DOHH2 (cell line): ENCODE results near the gene SMYD1.

Source experiments
- H3F3A ChIP-seq: fragments of 200-600 bp; sonication (generic), shearing (Covaris generic); 2 replicates; pipeline ENCODE4 v1.6.0; 2016; ENCODE audit warnings: antibody characterized with exemption, mild to moderate bottlenecking; ENCODE audit not compliant: control insufficient read depth, insufficient read depth
- H3K27ac ChIP-seq: fragments of 200-600 bp; sonication (generic); 2 replicates; pipeline ENCODE4 v1.5.1; 2014; ENCODE audit warnings: low read depth, mild to moderate bottlenecking, low read length, moderate library complexity
- H3K27me3 ChIP-seq: fragments of 200-600 bp; sonication (generic); 2 replicates; pipeline ENCODE4 v1.6.1; 2014; ENCODE audit warnings: mild to moderate bottlenecking, low read length, mixed read lengths; ENCODE audit not compliant: control insufficient read depth
- H3K36me3 ChIP-seq: fragments of 200-600 bp; sonication (generic); 2 replicates; pipeline ENCODE4 v1.6.1; 2014; ENCODE audit warnings: mild to moderate bottlenecking, low read length, moderate library complexity, mixed read lengths; ENCODE audit not compliant: control insufficient read depth
- H3K4me1 ChIP-seq: fragments of 200-600 bp; sonication (generic); 2 replicates; pipeline ENCODE4 v1.6.1; 2014; ENCODE audit warnings: mild to moderate bottlenecking, low read length, mixed read lengths; ENCODE audit not compliant: control insufficient read depth
- H3K4me2 ChIP-seq: fragments of 200-600 bp; sonication (generic); 2 replicates; pipeline ENCODE4 v1.6.0; 2014; ENCODE audit warnings: mild to moderate bottlenecking, low read length, moderate library complexity
- H3K4me3 ChIP-seq: fragments of 200-600 bp; sonication (generic); 2 replicates; pipeline ENCODE4 v1.5.1; 2014; ENCODE audit warnings: mild to moderate bottlenecking, low read length, mixed read lengths
- H3K79me2 ChIP-seq: fragments of 200-600 bp; sonication (generic); 2 replicates; pipeline ENCODE4 v1.6.1; 2014; ENCODE audit warnings: mild to moderate bottlenecking, low read length, mixed read lengths; ENCODE audit not compliant: control insufficient read depth
- H3K9me2 ChIP-seq: fragments of 200-600 bp; sonication (generic); replicated peaks from 2 replicates; pipeline ENCODE4 v1.6.1; 2014; ENCODE audit warnings: mild to moderate bottlenecking, low read length, mixed read lengths; ENCODE audit not compliant: control insufficient read depth
- H3K9me3 ChIP-seq: fragments of 200-600 bp; sonication (generic); 2 replicates; pipeline ENCODE4 v1.6.1; 2014; ENCODE audit warnings: antibody characterized with exemption, low read length, mixed read lengths; ENCODE audit not compliant: control insufficient read depth, insufficient read depth
- H4K20me1 ChIP-seq: fragments of 200-600 bp; sonication (generic); 2 replicates; pipeline ENCODE4 v1.6.0; 2014; ENCODE audit warnings: low read depth, mild to moderate bottlenecking, antibody characterized with exemption, low read length, moderate library complexity; ENCODE audit not compliant: control insufficient read depth, insufficient read depth
- EZH2phosphoT487 ChIP-seq: fragments of 200-600 bp; sonication (generic); IDR thresholded peaks from 2 replicates; pipeline ENCODE4 v1.6.1; 2017; ENCODE audit warnings: borderline replicate concordance, mild to moderate bottlenecking, antibody characterized with exemption, low read length, moderate library complexity, mixed read lengths
- TF ChIP-seq, protein P1 (sequence below): fragments of 200-600 bp; sonication (generic); IDR thresholded peaks from one replicate; pipeline ENCODE4 v1.5.1; 2014; ENCODE audit warnings: antibody characterized with exemption, mild to moderate bottlenecking, low read depth, low read length; ENCODE audit not compliant: poor library complexity, severe bottlenecking

The SMYD1 gene

DNA sequence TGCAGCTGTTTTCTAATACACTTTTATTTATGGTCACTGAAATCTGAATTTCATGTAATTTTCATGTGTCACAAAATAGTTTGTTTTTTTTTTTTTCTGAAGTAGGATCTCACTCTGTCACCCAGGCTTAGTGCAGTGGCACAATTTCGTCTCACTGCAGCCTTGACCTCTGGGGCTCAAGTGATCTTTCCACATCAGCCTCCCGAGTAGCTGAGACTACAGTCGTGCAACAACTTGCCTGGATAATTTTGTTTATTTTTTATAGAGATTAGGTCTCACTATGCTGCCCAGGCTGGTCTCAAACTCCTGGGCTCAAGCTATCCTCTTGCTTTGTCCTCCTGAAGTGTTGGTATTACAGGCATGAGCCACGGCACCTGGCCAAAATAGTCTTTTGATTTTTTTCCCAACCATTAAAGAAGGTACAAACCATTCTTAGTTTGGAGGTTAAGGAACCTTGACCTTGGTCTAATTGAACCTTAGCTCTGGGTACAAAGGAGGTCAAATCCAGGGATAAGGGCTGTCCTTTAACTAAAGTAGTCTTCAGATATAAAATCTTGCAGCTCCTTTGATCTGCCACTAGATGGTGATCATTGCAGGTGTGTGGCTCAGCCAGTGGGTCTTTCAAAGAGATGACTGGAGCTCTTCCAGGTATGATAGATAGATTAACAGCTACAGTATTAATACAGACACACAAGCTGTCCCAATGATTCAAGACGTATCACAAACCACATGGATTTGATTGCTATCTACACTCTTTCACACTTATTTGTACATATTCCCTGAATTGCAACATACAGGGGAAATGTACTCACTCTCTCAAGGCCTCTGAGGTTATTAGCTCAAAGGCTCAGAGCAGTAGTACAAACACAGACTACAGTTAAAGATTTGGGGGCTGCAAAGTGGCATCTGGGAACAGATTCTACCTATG lies 7.4 kb upstream of the SMYD1 start:
- Histone ChIP-seq H3K9me3 (no peaks in the 10 kb centered on the region), H3F3A (no peaks in the 10 kb centered on the region), H3K36me3 (peaks cover 3% of the 10 kb centered on the region), H3K27ac (no peak overlapping the region), H4K20me1 (no peaks in the 10 kb centered on the region), H3K9me2 (no peaks in the 10 kb centered on the region), H3K27me3 (no peaks in the 10 kb centered on the region), H3K4me2 (no peak overlapping the region), H3K79me2 (peaks cover 3% of the 10 kb centered on the region), H3K4me3 (no peak overlapping the region), H3K4me1 (peaks cover 8% of the 10 kb centered on the region)
- no peak for TF ChIP-seq EZH2phosphoT487
- TF ChIP-seq, protein P1, sequence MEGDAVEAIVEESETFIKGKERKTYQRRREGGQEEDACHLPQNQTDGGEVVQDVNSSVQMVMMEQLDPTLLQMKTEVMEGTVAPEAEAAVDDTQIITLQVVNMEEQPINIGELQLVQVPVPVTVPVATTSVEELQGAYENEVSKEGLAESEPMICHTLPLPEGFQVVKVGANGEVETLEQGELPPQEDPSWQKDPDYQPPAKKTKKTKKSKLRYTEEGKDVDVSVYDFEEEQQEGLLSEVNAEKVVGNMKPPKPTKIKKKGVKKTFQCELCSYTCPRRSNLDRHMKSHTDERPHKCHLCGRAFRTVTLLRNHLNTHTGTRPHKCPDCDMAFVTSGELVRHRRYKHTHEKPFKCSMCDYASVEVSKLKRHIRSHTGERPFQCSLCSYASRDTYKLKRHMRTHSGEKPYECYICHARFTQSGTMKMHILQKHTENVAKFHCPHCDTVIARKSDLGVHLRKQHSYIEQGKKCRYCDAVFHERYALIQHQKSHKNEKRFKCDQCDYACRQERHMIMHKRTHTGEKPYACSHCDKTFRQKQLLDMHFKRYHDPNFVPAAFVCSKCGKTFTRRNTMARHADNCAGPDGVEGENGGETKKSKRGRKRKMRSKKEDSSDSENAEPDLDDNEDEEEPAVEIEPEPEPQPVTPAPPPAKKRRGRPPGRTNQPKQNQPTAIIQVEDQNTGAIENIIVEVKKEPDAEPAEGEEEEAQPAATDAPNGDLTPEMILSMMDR: peak; percentile 78

DNA sequence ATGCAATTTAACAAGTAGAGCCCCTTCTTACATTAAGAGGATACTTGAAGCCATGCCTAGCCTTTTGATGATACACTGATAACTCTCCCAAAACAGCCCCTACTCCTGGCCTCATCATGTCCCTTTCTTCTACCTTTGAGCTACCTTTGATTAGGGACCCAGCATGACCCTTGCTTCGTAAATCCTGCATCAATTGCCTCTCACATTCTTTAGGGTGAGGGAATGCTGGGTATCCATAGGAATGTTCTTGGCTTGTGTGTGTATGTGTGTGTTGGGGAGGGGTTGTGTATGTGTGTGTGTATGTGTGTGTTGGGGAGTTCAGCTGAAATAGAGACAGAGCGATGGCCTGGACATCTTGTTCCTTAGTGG lies 6.7 kb upstream of the SMYD1 start:
- TF ChIP-seq EZH2phosphoT487: no peak
- TF ChIP-seq, protein P1: no peak
- Histone ChIP-seq H3K9me3 (no peaks in the 10 kb centered on the region), H4K20me1 (no peaks in the 10 kb centered on the region), H3K79me2 (no peaks in the 10 kb centered on the region), H3K36me3 (no peaks in the 10 kb centered on the region), H3K27ac (no peak overlapping the region), H3F3A (no peaks in the 10 kb centered on the region), H3K4me3 (no peak overlapping the region), H3K27me3 (no peaks in the 10 kb centered on the region), H3K4me1 (peaks cover 6% of the 10 kb centered on the region), H3K9me2 (no peaks in the 10 kb centered on the region), H3K4me2 (no peak overlapping the region)

DNA sequence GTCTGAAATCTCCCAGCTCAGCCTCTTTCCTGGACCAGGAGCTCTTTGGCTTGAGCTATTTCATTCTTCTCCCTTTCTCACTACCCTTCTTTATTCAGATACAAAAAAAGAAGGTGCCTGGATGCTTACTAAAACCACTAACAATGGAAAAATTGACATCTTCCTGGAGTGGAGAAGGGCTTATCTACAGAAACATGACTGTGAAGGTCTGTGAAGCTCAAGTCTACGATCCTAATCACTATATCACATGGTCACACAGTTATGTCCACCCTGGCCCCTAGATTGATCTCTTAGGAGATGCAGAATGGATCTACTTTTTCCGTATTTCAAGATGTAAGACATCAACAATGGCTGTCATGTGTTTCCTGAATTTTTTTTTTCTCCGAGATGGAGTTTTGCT lies 6.3 kb upstream of the SMYD1 start:
- Histone ChIP-seq H3K4me2 (no peak overlapping the region), H3K36me3 (no peaks in the 10 kb centered on the region), H3F3A (no peaks in the 10 kb centered on the region), H3K27ac (no peak overlapping the region), H3K4me1 (peaks cover 2% of the 10 kb centered on the region), H3K4me3 (no peak overlapping the region), H3K27me3 (no peaks in the 10 kb centered on the region), H4K20me1 (no peaks in the 10 kb centered on the region), H3K9me3 (no peaks in the 10 kb centered on the region), H3K79me2 (no peaks in the 10 kb centered on the region), H3K9me2 (no peaks in the 10 kb centered on the region)
- no peak for TF ChIP-seq EZH2phosphoT487
- TF ChIP-seq, protein P1: no peak
